Measurements from ENCODE around the gene MYH14.
"Not testable (repeated sequence)": the region's sequence is repeated elsewhere in the genome, so short reads cannot be mapped to it uniquely, and the experiment has no call there.

The MYH14 gene

GRCh38 chr19:50324331-50324730 lies 120.9 kb downstream of the MYH14 start:
- H3K36me3 ChIP-seq (ENCODE audit: insufficient read depth, low read length) = no peaks in the 10 kb centered on the region
- peaks cover under 1% of the 10 kb centered on the region for H3K4me1 ChIP-seq (ENCODE audit: control insufficient read depth, insufficient read depth, low read length)
- H3K9me3 ChIP-seq (replicated peaks; ENCODE audit: low read length) = no peaks in the 10 kb centered on the region
- peaks cover 23% of the 10 kb centered on the region for H3K27me3 ChIP-seq (ENCODE audit: control insufficient read depth, insufficient read depth, low read length)
- H3K4me2 ChIP-seq (ENCODE audit: low read length) = no peak overlapping the region
- H3K4me3 ChIP-seq (ENCODE audit: low read length) = no peak overlapping the region
- H3K9ac ChIP-seq (ENCODE audit: low read depth, low read length) = no peak overlapping the region

- Histone ChIP-seq H3K4me1 (ENCODE audit: control insufficient read depth, insufficient read depth, low read length) (peaks cover 3% of the 10 kb centered on the region), H3K9me3 (replicated peaks; ENCODE audit: low read length) (peaks cover 4% of the 10 kb centered on the region), H3K9ac (ENCODE audit: low read depth, low read length) (no peak overlapping the region), H3K4me2 (ENCODE audit: low read length) (no peak overlapping the region), H3K36me3 (ENCODE audit: insufficient read depth, low read length) (no peaks in the 10 kb centered on the region), H3K27me3 (ENCODE audit: control insufficient read depth, insufficient read depth, low read length) (peaks cover 35% of the 10 kb centered on the region), H3K4me3 (ENCODE audit: low read length) (no peak overlapping the region)
Measured at GRCh38 chr19:50325310-50326100, 122.1 kb downstream of the MYH14 start.

GRCh38 chr19:50326101-50326664 lies 122.8 kb downstream of the MYH14 start:
- H3K4me1 ChIP-seq (ENCODE audit: control insufficient read depth, insufficient read depth, low read length) = peaks cover 3% of the 10 kb centered on the region
- H3K4me3 ChIP-seq (ENCODE audit: low read length) = no peak overlapping the region
- no peaks in the 10 kb centered on the region for H3K36me3 ChIP-seq (ENCODE audit: insufficient read depth, low read length)
- no peak overlapping the region for H3K4me2 ChIP-seq (ENCODE audit: low read length)
- H3K9me3 ChIP-seq (replicated peaks; ENCODE audit: low read length) = peaks cover 5% of the 10 kb centered on the region
- peaks cover 38% of the 10 kb centered on the region for H3K27me3 ChIP-seq (ENCODE audit: control insufficient read depth, insufficient read depth, low read length)
- no peak overlapping the region for H3K9ac ChIP-seq (ENCODE audit: low read depth, low read length)

- Histone ChIP-seq H3K9ac (ENCODE audit: low read depth, low read length) (no peak overlapping the region), H3K4me3 (ENCODE audit: low read length) (no peak overlapping the region), H3K4me2 (ENCODE audit: low read length) (no peak overlapping the region), H3K4me1 (ENCODE audit: control insufficient read depth, insufficient read depth, low read length) (peaks cover 3% of the 10 kb centered on the region), H3K9me3 (replicated peaks; ENCODE audit: low read length) (peaks cover 5% of the 10 kb centered on the region), H3K27me3 (ENCODE audit: control insufficient read depth, insufficient read depth, low read length) (peaks cover 45% of the 10 kb centered on the region), H3K36me3 (ENCODE audit: insufficient read depth, low read length) (no peaks in the 10 kb centered on the region)
Measured at GRCh38 chr19:50327013-50327412, 123.6 kb downstream of the MYH14 start.

- peaks cover 5% of the 10 kb centered on the region for H3K9me3 ChIP-seq (replicated peaks; ENCODE audit: low read length)
- H3K4me1 ChIP-seq (ENCODE audit: control insufficient read depth, insufficient read depth, low read length) = peaks cover 3% of the 10 kb centered on the region
- H3K36me3 ChIP-seq (ENCODE audit: insufficient read depth, low read length) = no peaks in the 10 kb centered on the region
- no peak overlapping the region for H3K4me2 ChIP-seq (ENCODE audit: low read length)
- H3K4me3 ChIP-seq (ENCODE audit: low read length) = no peak overlapping the region
- H3K9ac ChIP-seq (ENCODE audit: low read depth, low read length) = no peak overlapping the region
- peaks cover 51% of the 10 kb centered on the region for H3K27me3 ChIP-seq (ENCODE audit: control insufficient read depth, insufficient read depth, low read length)
Measured at GRCh38 chr19:50327461-50328223, 124.2 kb downstream of the MYH14 start.

GRCh38 chr19:50328224-50328872 lies 124.9 kb downstream of the MYH14 start:
- Histone ChIP-seq H3K4me1 (ENCODE audit: control insufficient read depth, insufficient read depth, low read length) (peaks cover 3% of the 10 kb centered on the region), H3K27me3 (ENCODE audit: control insufficient read depth, insufficient read depth, low read length) (peaks cover 53% of the 10 kb centered on the region), H3K36me3 (ENCODE audit: insufficient read depth, low read length) (no peaks in the 10 kb centered on the region), H3K9me3 (replicated peaks; ENCODE audit: low read length) (peaks cover 5% of the 10 kb centered on the region), H3K4me2 (ENCODE audit: low read length) (no peak overlapping the region), H3K9ac (ENCODE audit: low read depth, low read length) (no peak overlapping the region), H3K4me3 (ENCODE audit: low read length) (no peak overlapping the region)

- Histone ChIP-seq H3K36me3 (ENCODE audit: insufficient read depth, low read length) (no peaks in the 10 kb centered on the region), H3K9me3 (replicated peaks; ENCODE audit: low read length) (peaks cover 5% of the 10 kb centered on the region), H3K27me3 (ENCODE audit: control insufficient read depth, insufficient read depth, low read length) (peaks cover 53% of the 10 kb centered on the region), H3K9ac (ENCODE audit: low read depth, low read length) (no peak overlapping the region), H3K4me2 (ENCODE audit: low read length) (no peak overlapping the region), H3K4me3 (ENCODE audit: low read length) (no peak overlapping the region), H3K4me1 (ENCODE audit: control insufficient read depth, insufficient read depth, low read length) (peaks cover 4% of the 10 kb centered on the region)
Measured at GRCh38 chr19:50328873-50329145, 125.4 kb downstream of the MYH14 start.

GRCh38 chr19:50329146-50329925 lies 125.9 kb downstream of the MYH14 start, which contains the start of gene KCNC3:
KCNC3 (minus strand) TSS chr19:50329377; CDS start chr19:50329082, 295 bp downstream.
- Histone ChIP-seq H3K4me3 (ENCODE audit: low read length) (peak within 1 kb of the TSS; percentile 39), H3K27me3 (ENCODE audit: control insufficient read depth, insufficient read depth, low read length) (peaks cover 53% of the 10 kb centered on the region), H3K9ac (ENCODE audit: low read depth, low read length) (no peak within 1 kb of the TSS), H3K4me2 (ENCODE audit: low read length) (peak within 1 kb of the TSS; percentile 46), H3K36me3 (ENCODE audit: insufficient read depth, low read length) (no peaks in the 10 kb centered on the region), H3K4me1 (ENCODE audit: control insufficient read depth, insufficient read depth, low read length) (peaks cover 7% of the 10 kb centered on the region), H3K9me3 (replicated peaks; ENCODE audit: low read length) (peaks cover 5% of the 10 kb centered on the region)

GRCh38 chr19:50329926-50330294 lies 126.5 kb downstream of the MYH14 start:
- H3K4me3 ChIP-seq (ENCODE audit: low read length); H3K4me2 ChIP-seq (ENCODE audit: low read length); H3K4me1 ChIP-seq (ENCODE audit: control insufficient read depth, insufficient read depth, low read length); H3K9ac ChIP-seq (ENCODE audit: low read depth, low read length); H3K9me3 ChIP-seq (replicated peaks; ENCODE audit: low read length); H3K36me3 ChIP-seq (ENCODE audit: insufficient read depth, low read length): not testable (repeated sequence)
- H3K27me3 ChIP-seq (ENCODE audit: control insufficient read depth, insufficient read depth, low read length) = peaks cover 53% of the 10 kb centered on the region

GRCh38 chr19:50330365-50331078 lies 127.1 kb downstream of the MYH14 start:
- no peaks in the 10 kb centered on the region for H3K36me3 ChIP-seq (ENCODE audit: insufficient read depth, low read length)
- peak overlapping the region; percentile 20 for H3K4me2 ChIP-seq (ENCODE audit: low read length)
- H3K4me1 ChIP-seq (ENCODE audit: control insufficient read depth, insufficient read depth, low read length) = peaks cover 7% of the 10 kb centered on the region
- H3K27me3 ChIP-seq (ENCODE audit: control insufficient read depth, insufficient read depth, low read length) = peaks cover 53% of the 10 kb centered on the region
- peaks cover 5% of the 10 kb centered on the region for H3K9me3 ChIP-seq (replicated peaks; ENCODE audit: low read length)
- no peak overlapping the region for H3K9ac ChIP-seq (ENCODE audit: low read depth, low read length)
- H3K4me3 ChIP-seq (ENCODE audit: low read length) = no peak overlapping the region
